Karpas-422 (cell line): ENCODE results near the gene LRRFIP1. TPM values are rescaled to one million over a fixed set of nuclear protein-coding genes. Genes with fewer than 3 reads are reported as not detected.
"Not testable (repeated sequence)": the region's sequence is repeated elsewhere in the genome, so short reads cannot be mapped to it uniquely, and the experiment has no call there.

Source experiments
- DNase-seq: peaks from one replicate; pipeline ENCODE4 v3.0.0-alpha.2; 2015
- H2AFZ ChIP-seq: fragments of 200-600 bp; sonication (generic); 2 replicates; pipeline ENCODE4 v1.6.1; 2014; ENCODE audit warnings: antibody characterized with exemption, low read length, mixed read lengths
- H3K27ac ChIP-seq: fragments of 200-600 bp; sonication (generic); 2 replicates; pipeline ENCODE4 v1.5.1; 2014; ENCODE audit warnings: mild to moderate bottlenecking, low read length, moderate library complexity
- H3K27me3 ChIP-seq: fragments of 200-600 bp; sonication (generic); 2 replicates; pipeline ENCODE4 v1.6.1; 2014; ENCODE audit warnings: low read length, mixed read lengths
- H3K36me3 ChIP-seq: fragments of 200-600 bp; sonication (generic); 2 replicates; pipeline ENCODE4 v1.6.1; 2014; ENCODE audit warnings: low read length, mixed read lengths; ENCODE audit not compliant: insufficient read depth
- H3K4me1 ChIP-seq: fragments of 200-600 bp; sonication (generic); 2 replicates; pipeline ENCODE4 v1.6.1; 2014; ENCODE audit warnings: mild to moderate bottlenecking, low read length, mixed read lengths
- H3K4me2 ChIP-seq: fragments of 200-600 bp; sonication (generic); 2 replicates; pipeline ENCODE4 v1.6.1; 2014; ENCODE audit warnings: low read length, low read depth, mild to moderate bottlenecking; ENCODE audit not compliant: poor library complexity, severe bottlenecking
- H3K4me3 ChIP-seq: fragments of 200-600 bp; sonication (generic); 2 replicates; pipeline ENCODE4 v1.5.1; 2014; ENCODE audit warnings: mild to moderate bottlenecking, antibody characterized with exemption, low read length, mixed read lengths
- H3K79me2 ChIP-seq: fragments of 200-600 bp; sonication (generic); 2 replicates; pipeline ENCODE4 v1.6.1; 2014; ENCODE audit warnings: mild to moderate bottlenecking, low read length, mixed read lengths
- H3K9ac ChIP-seq: fragments of 200-600 bp; sonication (generic); 2 replicates; pipeline ENCODE4 v1.6.0; 2014; ENCODE audit warnings: low read length
- H3K9me2 ChIP-seq: fragments of 200-600 bp; sonication (generic), shearing (Covaris generic); replicated peaks from 2 replicates; pipeline ENCODE4 v1.6.0; 2014; ENCODE audit warnings: mild to moderate bottlenecking, low read length, moderate library complexity; ENCODE audit not compliant: insufficient read depth
- H3K9me3 ChIP-seq: fragments of 300-700, 200-600 bp; sonication (generic); 2 replicates; pipeline ENCODE4 v1.6.1; 2014; ENCODE audit warnings: low read length, mixed read lengths
- H4K20me1 ChIP-seq: fragments of 200-600 bp; sonication (generic); 2 replicates; pipeline ENCODE4 v1.6.1; 2014; ENCODE audit warnings: mild to moderate bottlenecking, antibody characterized with exemption, low read length, low read depth; ENCODE audit not compliant: insufficient read depth
- total RNA-seq: library from RNA; depleted of rRNA; stranded (reverse); fragments of >200 nt; shearing (Covaris generic); gene quantifications from 2 replicates; pipeline ENCODE4 v1.2.3, GENCODE V29; 2014; ENCODE audit warnings: low replicate concordance

Gene LRRFIP1
- total RNA-seq, 1 experiment from 2014 or later, result 29.9 TPM

GRCh38 chr2:237760506-237761502, 133.4 kb downstream of the LRRFIP1 start:
- no peak for DNase-seq
- Histone ChIP-seq H3K9ac (no peak overlapping the region), H3K9me3 (no peaks in the 10 kb centered on the region), H2AFZ (no peak overlapping the region), H3K27me3 (no peaks in the 10 kb centered on the region), H3K9me2 (no peaks in the 10 kb centered on the region), H3K27ac (no peak overlapping the region), H3K4me2 (no peak overlapping the region), H3K79me2 (no peaks in the 10 kb centered on the region), H4K20me1 (no peaks in the 10 kb centered on the region), H3K4me1 (no peaks in the 10 kb centered on the region), H3K36me3 (no peaks in the 10 kb centered on the region), H3K4me3 (no peak overlapping the region)

- H3K9me3 ChIP-seq, H3K27ac ChIP-seq, H3K36me3 ChIP-seq, H3K27me3 ChIP-seq, H3K4me2 ChIP-seq, H4K20me1 ChIP-seq, H3K9me2 ChIP-seq, H3K4me3 ChIP-seq, H3K9ac ChIP-seq, H2AFZ ChIP-seq, DNase-seq, H3K79me2 ChIP-seq, H3K4me1 ChIP-seq: not testable (repeated sequence)
Observed at GRCh38 chr2:237762291-237763182, 135.2 kb downstream of the LRRFIP1 start.

GRCh38 chr2:237763812-237764211, 136.4 kb downstream of the LRRFIP1 start:
- Histone ChIP-seq H3K79me2 (no peaks in the 10 kb centered on the region), H3K9ac (no peak overlapping the region), H3K27ac (no peak overlapping the region), H3K4me1 (no peaks in the 10 kb centered on the region), H2AFZ (no peak overlapping the region), H3K4me2 (no peak overlapping the region), H3K36me3 (no peaks in the 10 kb centered on the region), H3K27me3 (no peaks in the 10 kb centered on the region), H4K20me1 (no peaks in the 10 kb centered on the region), H3K4me3 (no peak overlapping the region), H3K9me3 (no peaks in the 10 kb centered on the region), H3K9me2 (no peaks in the 10 kb centered on the region)
- DNase-seq, result no peak

- H3K4me2 ChIP-seq, H3K79me2 ChIP-seq, H3K9ac ChIP-seq, H3K36me3 ChIP-seq, H2AFZ ChIP-seq, H3K9me3 ChIP-seq, H3K27ac ChIP-seq, H3K9me2 ChIP-seq, H3K4me3 ChIP-seq, H3K4me1 ChIP-seq, DNase-seq, H4K20me1 ChIP-seq, H3K27me3 ChIP-seq: not testable (repeated sequence)
Observed at GRCh38 chr2:237765122-237765521, 137.7 kb downstream of the LRRFIP1 start.

- Histone ChIP-seq H3K9ac (no peak overlapping the region), H3K9me2 (no peaks in the 10 kb centered on the region), H2AFZ (no peak overlapping the region), H3K27ac (no peak overlapping the region), H3K4me2 (no peak overlapping the region), H3K9me3 (no peaks in the 10 kb centered on the region), H3K4me1 (no peaks in the 10 kb centered on the region), H3K27me3 (no peaks in the 10 kb centered on the region), H3K79me2 (no peaks in the 10 kb centered on the region), H4K20me1 (no peaks in the 10 kb centered on the region), H3K4me3 (no peak overlapping the region), H3K36me3 (no peaks in the 10 kb centered on the region)
- no peak for DNase-seq
Observed at GRCh38 chr2:237765875-237766274, 138.5 kb downstream of the LRRFIP1 start.

GRCh38 chr2:237766340-237766739, 139.0 kb downstream of the LRRFIP1 start:
- Histone ChIP-seq H3K27ac (no peak overlapping the region), H3K79me2 (no peaks in the 10 kb centered on the region), H4K20me1 (no peaks in the 10 kb centered on the region), H3K4me3 (no peak overlapping the region), H3K4me1 (no peaks in the 10 kb centered on the region), H3K9ac (no peak overlapping the region), H2AFZ (no peak overlapping the region), H3K9me2 (no peaks in the 10 kb centered on the region), H3K36me3 (no peaks in the 10 kb centered on the region), H3K27me3 (no peaks in the 10 kb centered on the region), H3K4me2 (no peak overlapping the region), H3K9me3 (no peaks in the 10 kb centered on the region)
- DNase-seq, result no peak

GRCh38 chr2:237772513-237772912, 145.1 kb downstream of the LRRFIP1 start:
- H3K4me2 ChIP-seq, result no peak overlapping the region
- DNase-seq, result no peak
- H3K36me3 ChIP-seq, result no peaks in the 10 kb centered on the region
- H4K20me1 ChIP-seq, result no peaks in the 10 kb centered on the region
- H3K27me3 ChIP-seq, result no peaks in the 10 kb centered on the region
- H3K4me1 ChIP-seq, result no peaks in the 10 kb centered on the region
- H3K9ac ChIP-seq, result no peak overlapping the region
- no peak overlapping the region for H2AFZ ChIP-seq
- H3K4me3 ChIP-seq, result no peak overlapping the region
- H3K9me3 ChIP-seq, result no peaks in the 10 kb centered on the region
- H3K27ac ChIP-seq, result no peak overlapping the region
- H3K9me2 ChIP-seq, result no peaks in the 10 kb centered on the region
- H3K79me2 ChIP-seq, result no peaks in the 10 kb centered on the region

- Histone ChIP-seq H3K79me2 (no peaks in the 10 kb centered on the region), H4K20me1 (no peaks in the 10 kb centered on the region), H3K27ac (no peak overlapping the region), H3K4me1 (no peaks in the 10 kb centered on the region), H3K4me3 (no peak overlapping the region), H3K9me2 (no peaks in the 10 kb centered on the region), H3K9me3 (no peaks in the 10 kb centered on the region), H2AFZ (no peak overlapping the region), H3K9ac (no peak overlapping the region), H3K4me2 (no peak overlapping the region), H3K27me3 (no peaks in the 10 kb centered on the region), H3K36me3 (no peaks in the 10 kb centered on the region)
- DNase-seq, result no peak
Observed at GRCh38 chr2:237773826-237774225, 146.4 kb downstream of the LRRFIP1 start.
